Lower leg skin (tissue), 4 donors: ENCODE measurements around the gene FBXO11. TPM values are rescaled to one million over a fixed set of nuclear protein-coding genes. Genes with fewer than 3 reads are reported as not detected.
A peak's percentile ranks its signal among the peaks of the same experiment; 100 is the strongest.

Source experiments
- DNase-seq, 2 donors: peaks; one replicate each; pipeline ENCODE4 v3.0.0-alpha.2; 2019; ENCODE audit warnings: low spot score in 2 of 2
- H3K4me3 ChIP-seq: fragments of 200-600 bp; sonication (generic); 2 replicates; pipeline ENCODE4 v1.5.1; 2017; ENCODE audit warnings: mild to moderate bottlenecking, low read depth; ENCODE audit not compliant: poor library complexity, severe bottlenecking
- POLR2A ChIP-seq, 2 donors: fragments of 450-650 bp; IDR thresholded peaks; one replicate each; pipeline ENCODE4 v1.6.1; 2016 to 2017; ENCODE audit warnings: antibody characterized with exemption in 2 of 2, mild to moderate bottlenecking in 1 of 2, moderate library complexity in 1 of 2
- WGBS, 2 donors: methylation state at CpG; one replicate each; pipeline ENCODE4 v1.1.5; 2018; 5-methylcytosine and 5-hydroxymethylcytosine counted together
- intact Hi-C: fragments of 100-400 bp; cut with DNase I; formaldehyde crosslinking; loops from one replicate; pipeline ENCODE4 v1.15.0; 2023; ENCODE audit warnings: low total_unique reads
- total RNA-seq, 4 donors: library from RNA; depleted of rRNA; stranded (reverse); fragments of >200 nt; gene quantifications; one replicate each; pipeline ENCODE4 v1.1.0, GENCODE V29; 2016
- TF ChIP-seq, protein P1 (sequence below), 3 donors: fragments of 450-650 bp; IDR thresholded peaks; one replicate each; pipeline ENCODE4 v1.5.1; 2016; ENCODE audit warnings: antibody characterized with exemption in 3 of 3, mild to moderate bottlenecking in 3 of 3, moderate library complexity in 2 of 3

FBXO11 gene
- total RNA-seq, result 10 to 100 TPM; 32.7 to 43.1 (median 39.3) TPM

DNA sequence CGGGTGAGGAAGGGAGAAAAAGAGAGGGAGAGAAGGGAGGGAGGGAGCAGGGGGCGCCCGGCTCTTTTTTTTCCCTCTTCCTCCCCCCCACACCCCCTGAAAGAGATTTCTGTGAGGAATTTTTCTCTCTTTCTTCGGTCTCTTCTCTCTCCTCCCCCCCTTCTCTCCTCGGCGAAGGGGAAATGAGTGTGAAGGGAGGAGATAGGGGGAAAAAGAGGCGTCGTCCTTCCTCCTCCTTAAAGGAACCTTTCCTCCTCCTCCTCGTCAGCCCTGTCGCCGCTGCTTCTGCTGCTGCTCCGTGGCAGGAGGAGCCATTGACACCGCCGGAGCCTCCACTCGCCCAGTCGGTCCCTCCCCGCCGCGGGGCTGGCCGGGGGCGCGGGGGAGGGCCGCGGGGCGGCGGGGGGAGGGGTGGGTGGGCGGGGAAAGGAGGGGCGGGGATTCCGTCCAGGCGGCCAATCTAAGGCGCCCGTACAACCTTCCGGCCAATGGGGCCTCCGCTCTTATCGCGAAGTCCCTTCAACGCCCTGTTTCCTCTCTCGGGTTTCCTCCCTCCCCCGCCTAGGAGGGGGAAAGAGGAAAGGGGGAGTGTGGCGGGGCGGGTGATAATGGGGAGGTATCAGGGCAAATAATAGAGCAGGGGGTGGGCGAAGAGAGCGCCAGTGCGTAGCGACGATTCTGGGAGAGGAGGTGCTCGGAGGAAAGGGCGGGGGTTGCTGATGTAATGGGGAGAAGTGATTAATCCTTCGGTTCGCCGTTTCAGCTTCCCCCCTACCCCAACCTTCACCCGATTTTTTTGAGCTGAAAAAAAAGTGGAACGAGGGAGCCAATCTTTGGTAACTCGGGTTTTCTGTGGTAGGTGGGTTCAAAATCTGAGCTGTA lies at the start of gene FBXO11:
FBXO11 (minus strand) TSS at position 342 of the 882 bp plus-strand sequence. CDS start 778 bp downstream, outside the sequence.
- intact Hi-C loops, result no loop called here
- TF ChIP-seq POLR2A (IDR thresholded peaks at IDR 0.05), result peak in 1 of 2 donors; percentile 26
- TF ChIP-seq, protein P1, sequence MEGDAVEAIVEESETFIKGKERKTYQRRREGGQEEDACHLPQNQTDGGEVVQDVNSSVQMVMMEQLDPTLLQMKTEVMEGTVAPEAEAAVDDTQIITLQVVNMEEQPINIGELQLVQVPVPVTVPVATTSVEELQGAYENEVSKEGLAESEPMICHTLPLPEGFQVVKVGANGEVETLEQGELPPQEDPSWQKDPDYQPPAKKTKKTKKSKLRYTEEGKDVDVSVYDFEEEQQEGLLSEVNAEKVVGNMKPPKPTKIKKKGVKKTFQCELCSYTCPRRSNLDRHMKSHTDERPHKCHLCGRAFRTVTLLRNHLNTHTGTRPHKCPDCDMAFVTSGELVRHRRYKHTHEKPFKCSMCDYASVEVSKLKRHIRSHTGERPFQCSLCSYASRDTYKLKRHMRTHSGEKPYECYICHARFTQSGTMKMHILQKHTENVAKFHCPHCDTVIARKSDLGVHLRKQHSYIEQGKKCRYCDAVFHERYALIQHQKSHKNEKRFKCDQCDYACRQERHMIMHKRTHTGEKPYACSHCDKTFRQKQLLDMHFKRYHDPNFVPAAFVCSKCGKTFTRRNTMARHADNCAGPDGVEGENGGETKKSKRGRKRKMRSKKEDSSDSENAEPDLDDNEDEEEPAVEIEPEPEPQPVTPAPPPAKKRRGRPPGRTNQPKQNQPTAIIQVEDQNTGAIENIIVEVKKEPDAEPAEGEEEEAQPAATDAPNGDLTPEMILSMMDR (IDR thresholded peaks at IDR 0.05), result no peak

DNA sequence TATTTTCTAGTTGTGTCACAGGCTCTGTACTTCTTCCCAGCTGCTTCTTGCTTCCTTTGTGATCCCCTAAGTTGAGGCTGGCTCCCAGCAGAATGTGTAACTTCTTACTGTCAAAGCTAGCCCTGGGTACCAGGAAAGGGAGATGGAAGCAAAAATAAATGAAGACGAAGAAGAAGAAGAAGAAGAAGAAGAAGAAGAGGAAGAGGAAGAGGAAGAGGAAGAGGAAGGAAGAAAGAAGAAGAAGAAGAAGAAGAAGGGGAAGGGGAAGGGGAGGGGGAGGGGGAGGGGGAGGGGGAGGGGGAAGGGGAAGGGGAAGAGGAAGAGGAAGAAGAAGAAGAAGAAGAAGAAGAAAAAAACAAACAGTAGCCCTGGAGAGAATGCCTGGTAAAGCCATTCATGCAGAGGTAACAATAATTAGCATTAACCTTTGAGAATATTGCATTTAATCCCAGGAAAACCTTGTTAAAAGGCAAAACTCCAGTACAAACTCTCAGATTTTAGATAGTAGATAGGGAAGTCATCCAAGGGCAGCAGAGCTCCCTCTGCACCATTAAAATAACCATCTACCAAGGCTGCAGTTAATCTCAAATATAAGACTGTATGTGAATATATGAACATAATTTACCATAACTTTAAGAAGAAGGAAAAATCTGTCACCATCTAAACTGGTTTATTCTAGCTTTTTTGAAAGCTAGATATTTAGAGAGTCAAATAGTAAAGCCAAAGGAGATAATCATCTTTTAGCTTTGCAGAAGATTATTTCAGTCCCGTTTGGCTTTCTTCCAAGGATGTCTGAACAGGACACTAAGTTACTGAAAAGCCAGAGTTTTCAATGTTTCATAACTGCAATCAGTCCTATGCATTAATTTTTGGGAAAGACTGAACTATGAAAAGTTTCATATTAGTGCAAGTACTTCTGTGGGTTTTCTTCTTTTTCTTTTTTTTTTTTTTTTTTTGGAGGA lies 44.3 kb upstream of the FBXO11 start:
- TF ChIP-seq, protein P1 (IDR thresholded peaks at IDR 0.05), result no peak
- no peak for TF ChIP-seq POLR2A (IDR thresholded peaks at IDR 0.05)
- intact Hi-C loops, result no loop called here
- H3K4me3 ChIP-seq, result no peak overlapping the region
- 20 to 49% methylated on average over 1 to 2 of the region's 2 CpGs for WGBS, 2 donors
- no peak for DNase-seq

More for the DNA sequence above, at the start of gene FBXO11:
- 0 to 1% methylated on average over 38 to 44 of the region's 54 CpGs for WGBS, 2 donors
- H3K4me3 ChIP-seq, result peak within 1 kb of the TSS; percentile 92
- peak; percentile 98 to 99 for DNase-seq

DNA sequence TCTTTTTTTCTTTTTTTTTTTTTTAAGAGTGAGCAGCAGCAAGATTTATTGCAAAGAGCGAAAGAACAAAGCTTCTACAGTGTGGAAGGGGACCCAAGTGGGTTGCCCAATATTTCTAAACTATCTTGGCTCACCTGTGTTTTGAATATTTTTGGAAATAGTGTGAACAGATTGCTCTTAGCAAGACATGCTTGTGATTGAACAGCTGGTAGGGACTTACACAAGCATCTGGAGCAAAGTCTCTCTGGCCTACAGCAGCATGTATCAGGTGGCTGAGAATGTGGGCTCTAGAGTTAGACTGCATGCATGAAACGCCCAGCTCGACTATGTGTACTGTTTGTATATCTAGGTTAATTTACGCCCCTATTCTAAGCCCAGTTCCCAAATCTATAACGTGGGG lies 40.3 kb upstream of the FBXO11 start:
- WGBS, 2 donors, result 57 to 85% methylated on average over 5 of the region's 5 CpGs
- no peak for TF ChIP-seq POLR2A (IDR thresholded peaks at IDR 0.05)
- TF ChIP-seq, protein P1 (IDR thresholded peaks at IDR 0.05), result no peak
- DNase-seq, result no peak

DNA sequence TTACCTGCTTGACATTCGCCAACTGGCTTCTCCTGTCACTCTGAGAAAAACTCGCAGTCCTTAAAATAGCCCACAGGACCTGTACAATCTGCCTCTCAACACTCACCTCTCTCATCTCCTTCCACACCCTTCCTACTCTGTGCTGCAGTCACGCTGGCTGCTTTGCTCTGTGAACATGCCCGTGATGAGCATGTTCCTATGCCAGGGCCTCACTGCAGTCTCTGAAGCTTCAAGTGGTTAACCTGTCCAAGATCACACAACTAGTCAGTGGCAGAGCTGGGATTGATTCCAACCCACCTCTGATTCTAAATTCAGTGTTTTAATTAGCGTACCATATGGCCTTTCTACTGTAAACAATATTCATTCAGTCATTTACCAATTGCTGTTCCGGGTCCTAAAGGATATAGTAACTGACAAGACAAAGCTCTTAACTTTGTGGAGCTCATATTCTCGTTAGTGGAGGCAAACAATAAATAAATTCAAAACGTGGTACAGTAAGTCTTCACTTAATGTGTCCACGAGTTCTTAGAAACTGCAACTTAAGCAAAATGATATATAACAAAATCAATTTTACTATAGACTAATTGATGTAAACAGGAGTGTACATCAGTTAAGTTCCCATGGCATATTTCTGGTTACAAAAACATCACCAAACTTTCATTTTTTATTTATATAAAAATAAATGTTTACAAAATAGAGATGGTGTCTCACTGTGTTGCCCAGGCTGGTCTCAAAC lies 38.9 kb upstream of the FBXO11 start:
- intact Hi-C loops, result no loop called here
- WGBS, 2 donors, result 82 to 86% methylated on average over 9 of the region's 9 CpGs
- no peak for DNase-seq
- H3K4me3 ChIP-seq, result no peak overlapping the region
- TF ChIP-seq, protein P1 (IDR thresholded peaks at IDR 0.05), result no peak
- TF ChIP-seq POLR2A (IDR thresholded peaks at IDR 0.05), result no peak

More for the DNA sequence above, 40.3 kb upstream of the FBXO11 start:
- H3K4me3 ChIP-seq, result no peak overlapping the region
- intact Hi-C loops, result no loop called here

DNA sequence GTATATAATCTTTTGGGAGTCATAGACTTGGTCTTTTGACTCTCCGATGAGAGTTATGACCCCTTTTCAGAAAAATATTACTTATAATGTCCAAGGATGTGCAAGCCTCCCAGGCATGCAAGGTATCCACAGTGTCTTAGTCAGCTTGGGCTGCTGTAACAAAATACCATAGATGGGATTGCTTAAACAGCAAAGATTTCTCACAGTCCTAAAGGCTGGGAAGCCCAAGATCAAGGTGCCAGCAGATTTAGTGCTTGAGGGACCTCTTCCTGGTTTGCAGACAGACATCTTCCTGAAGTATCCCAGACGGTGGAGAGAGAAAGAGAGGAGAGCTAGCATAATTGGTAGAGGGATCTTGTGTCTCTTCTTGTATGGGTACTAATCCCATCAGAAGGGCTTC lies 35.6 kb upstream of the FBXO11 start:
- no peak overlapping the region for H3K4me3 ChIP-seq
- DNase-seq, result no peak
- intact Hi-C loops, result no loop called here
- 58 to 82% methylated on average over 2 of the region's 2 CpGs for WGBS, 2 donors
- TF ChIP-seq POLR2A (IDR thresholded peaks at IDR 0.05), result no peak
- TF ChIP-seq, protein P1 (IDR thresholded peaks at IDR 0.05), result no peak
